Measurements from ENCODE around the gene MOB3A.
A peak's percentile ranks its signal among the peaks of the same experiment; 100 is the strongest.

MOB3A gene

GRCh38 chr19:2079076-2079864 lies 16.9 kb downstream of the MOB3A start:
- no peak for DNase-seq

GRCh38 chr19:2077833-2078619 lies 18.1 kb downstream of the MOB3A start:
- DNase-seq = no peak

GRCh38 chr19:2077398-2077797 lies 18.7 kb downstream of the MOB3A start:
- no peak for DNase-seq

GRCh38 chr19:2076526-2076944 lies 19.6 kb downstream of the MOB3A start:
- DNase-seq = no peak

GRCh38 chr19:2072757-2073551 lies 23.2 kb downstream of the MOB3A start:
- DNase-seq = no peak

GRCh38 chr19:2070986-2071673 lies 25.0 kb downstream of the MOB3A start:
- DNase-seq = no peak

- DNase-seq = no peak
Observed at GRCh38 chr19:2070436-2070827, 25.7 kb downstream of the MOB3A start.

- DNase-seq = no peak
Observed at GRCh38 chr19:2064788-2065524, 31.2 kb downstream of the MOB3A start.

- DNase-seq = no peak
Observed at GRCh38 chr19:2064395-2064787, 31.7 kb downstream of the MOB3A start.

- no peak for DNase-seq
Observed at GRCh38 chr19:2063824-2064223, 32.3 kb downstream of the MOB3A start.

GRCh38 chr19:2062770-2063169 lies 33.4 kb downstream of the MOB3A start:
- DNase-seq = no peak

- no peak for DNase-seq
Observed at GRCh38 chr19:2062389-2062729, 33.8 kb downstream of the MOB3A start.

GRCh38 chr19:2061495-2062388 lies 34.4 kb downstream of the MOB3A start:
- peak; percentile 99 for DNase-seq

- peak in 1 of 2 donors; percentile 35 for DNase-seq
Observed at GRCh38 chr19:2060884-2061494, 35.1 kb downstream of the MOB3A start.

- no peak for DNase-seq
Observed at GRCh38 chr19:2059422-2060201, 36.5 kb downstream of the MOB3A start.

GRCh38 chr19:2058570-2059421 lies 37.3 kb downstream of the MOB3A start:
- DNase-seq = no peak

- no peak for DNase-seq
Observed at GRCh38 chr19:2057484-2058469, 38.3 kb downstream of the MOB3A start.

GRCh38 chr19:2056837-2057192 lies 39.3 kb downstream of the MOB3A start:
- DNase-seq = no peak

Data from activated CD4-positive, alpha-beta T cell treated with anti-CD3 and anti-CD28 coated beads for 4 hours (primary cell).